ENCODE results near the gene FAM163B.

FAM163B gene

DNA sequence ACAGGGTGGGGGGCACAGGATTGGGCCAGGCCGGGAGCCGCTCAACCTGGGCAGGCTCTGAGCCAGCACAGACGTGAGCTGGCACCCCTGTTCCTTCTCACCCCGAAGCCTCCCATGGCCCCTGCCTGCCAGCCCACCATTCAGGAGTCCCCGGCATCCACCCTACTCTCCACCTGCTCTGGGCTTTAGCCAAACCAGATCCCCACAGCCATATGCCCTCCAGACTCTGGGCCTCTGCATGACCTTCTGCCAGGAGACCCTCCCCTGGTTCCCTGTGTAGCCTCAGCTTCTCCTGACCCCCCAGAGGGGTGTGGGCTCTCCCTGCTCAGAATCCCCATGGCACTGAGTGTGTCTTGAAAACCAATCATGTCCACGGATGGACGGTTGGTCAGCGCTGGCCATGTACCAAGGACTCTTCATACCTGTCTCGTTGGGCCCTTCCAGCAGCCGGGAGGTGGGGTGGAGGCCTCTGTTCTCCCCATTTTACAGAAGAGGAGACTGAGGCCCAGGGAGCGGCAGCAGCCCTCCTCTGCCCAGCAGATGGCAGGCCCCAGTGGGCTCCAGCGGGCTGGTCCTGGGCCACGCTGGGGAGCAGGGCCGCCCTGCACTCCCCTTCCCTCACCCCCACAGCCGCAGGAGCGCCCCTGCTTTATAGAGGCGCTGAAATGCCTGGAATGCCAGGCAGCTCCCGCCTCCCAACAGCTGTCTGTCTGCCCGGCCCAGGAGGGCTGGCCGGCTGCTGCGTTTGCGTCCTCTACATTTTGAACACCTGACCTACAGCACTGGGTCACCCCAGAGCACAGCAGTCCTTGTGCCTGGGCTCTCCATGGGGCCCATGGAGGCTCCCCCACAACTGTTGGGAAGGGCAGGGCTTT, 81.0 kb downstream of the FAM163B start:
- no peaks in the 10 kb centered on the region for H3K36me3 ChIP-seq (ENCODE audit: control insufficient read depth in 2 of 2, insufficient read depth in 1 of 2, low read length in 2 of 2)
- TF ChIP-seq, protein P1, sequence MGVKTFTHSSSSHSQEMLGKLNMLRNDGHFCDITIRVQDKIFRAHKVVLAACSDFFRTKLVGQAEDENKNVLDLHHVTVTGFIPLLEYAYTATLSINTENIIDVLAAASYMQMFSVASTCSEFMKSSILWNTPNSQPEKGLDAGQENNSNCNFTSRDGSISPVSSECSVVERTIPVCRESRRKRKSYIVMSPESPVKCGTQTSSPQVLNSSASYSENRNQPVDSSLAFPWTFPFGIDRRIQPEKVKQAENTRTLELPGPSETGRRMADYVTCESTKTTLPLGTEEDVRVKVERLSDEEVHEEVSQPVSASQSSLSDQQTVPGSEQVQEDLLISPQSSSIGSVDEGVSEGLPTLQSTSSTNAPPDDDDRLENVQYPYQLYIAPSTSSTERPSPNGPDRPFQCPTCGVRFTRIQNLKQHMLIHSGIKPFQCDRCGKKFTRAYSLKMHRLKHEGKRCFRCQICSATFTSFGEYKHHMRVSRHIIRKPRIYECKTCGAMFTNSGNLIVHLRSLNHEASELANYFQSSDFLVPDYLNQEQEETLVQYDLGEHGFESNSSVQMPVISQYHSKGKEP (tag by site-specific recombination; IDR thresholded peaks at IDR 0.05), result no peak
- no peak for TF ChIP-seq ZNF830 (tag by site-specific recombination; IDR thresholded peaks at IDR 0.05; ENCODE audit: low read depth)
- no peak for TF ChIP-seq MYNN (tag by site-specific recombination; IDR thresholded peaks at IDR 0.05; ENCODE audit: borderline replicate concordance)
- TF ChIP-seq ZNF398 (tag by site-specific recombination; IDR thresholded peaks at IDR 0.05), result no peak
- TF ChIP-seq ZNF837 (tag by site-specific recombination; IDR thresholded peaks at IDR 0.05), result no peak
- no peak for TF ChIP-seq ZNF112 (tag by site-specific recombination; IDR thresholded peaks at IDR 0.05)
- TF ChIP-seq ZNF221 (tag by site-specific recombination; IDR thresholded peaks at IDR 0.05; ENCODE audit: borderline replicate concordance), result no peak
- no peak for TF ChIP-seq HOXC10 (CRISPR knock-in tag; IDR thresholded peaks at IDR 0.05)
- no peak for TF ChIP-seq OVOL3 (tag by site-specific recombination; IDR thresholded peaks at IDR 0.05)
- TF ChIP-seq, protein P2, sequence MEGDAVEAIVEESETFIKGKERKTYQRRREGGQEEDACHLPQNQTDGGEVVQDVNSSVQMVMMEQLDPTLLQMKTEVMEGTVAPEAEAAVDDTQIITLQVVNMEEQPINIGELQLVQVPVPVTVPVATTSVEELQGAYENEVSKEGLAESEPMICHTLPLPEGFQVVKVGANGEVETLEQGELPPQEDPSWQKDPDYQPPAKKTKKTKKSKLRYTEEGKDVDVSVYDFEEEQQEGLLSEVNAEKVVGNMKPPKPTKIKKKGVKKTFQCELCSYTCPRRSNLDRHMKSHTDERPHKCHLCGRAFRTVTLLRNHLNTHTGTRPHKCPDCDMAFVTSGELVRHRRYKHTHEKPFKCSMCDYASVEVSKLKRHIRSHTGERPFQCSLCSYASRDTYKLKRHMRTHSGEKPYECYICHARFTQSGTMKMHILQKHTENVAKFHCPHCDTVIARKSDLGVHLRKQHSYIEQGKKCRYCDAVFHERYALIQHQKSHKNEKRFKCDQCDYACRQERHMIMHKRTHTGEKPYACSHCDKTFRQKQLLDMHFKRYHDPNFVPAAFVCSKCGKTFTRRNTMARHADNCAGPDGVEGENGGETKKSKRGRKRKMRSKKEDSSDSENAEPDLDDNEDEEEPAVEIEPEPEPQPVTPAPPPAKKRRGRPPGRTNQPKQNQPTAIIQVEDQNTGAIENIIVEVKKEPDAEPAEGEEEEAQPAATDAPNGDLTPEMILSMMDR (tag by site-specific recombination; IDR thresholded peaks at IDR 0.05), result no peak
- TF ChIP-seq ZNF514 (tag by site-specific recombination; IDR thresholded peaks at IDR 0.05), result no peak
- ChIA-PET POLR2A (no interaction called here), CTCF (interaction anchor here (0.7 to 0.9 kb wide), 4 partner anchors 199 to 630 kb away, joined by 3 to 5 read pairs (median 3); no protein-coding TSS in a partner anchor)
- no peaks in the 10 kb centered on the region for H3K4me1 ChIP-seq (ENCODE audit: control insufficient read depth, insufficient read depth, low read length)
- no peaks in the 10 kb centered on the region for H3K9me3 ChIP-seq (ENCODE audit: control insufficient read depth, insufficient read depth, low read depth, low read length)
- no peak overlapping the region for H3K27ac ChIP-seq (ENCODE audit: extremely low read depth, low read depth, low read length)
- no peak overlapping the region for H3K4me3 ChIP-seq (ENCODE audit: low read depth, low read length)

DNA sequence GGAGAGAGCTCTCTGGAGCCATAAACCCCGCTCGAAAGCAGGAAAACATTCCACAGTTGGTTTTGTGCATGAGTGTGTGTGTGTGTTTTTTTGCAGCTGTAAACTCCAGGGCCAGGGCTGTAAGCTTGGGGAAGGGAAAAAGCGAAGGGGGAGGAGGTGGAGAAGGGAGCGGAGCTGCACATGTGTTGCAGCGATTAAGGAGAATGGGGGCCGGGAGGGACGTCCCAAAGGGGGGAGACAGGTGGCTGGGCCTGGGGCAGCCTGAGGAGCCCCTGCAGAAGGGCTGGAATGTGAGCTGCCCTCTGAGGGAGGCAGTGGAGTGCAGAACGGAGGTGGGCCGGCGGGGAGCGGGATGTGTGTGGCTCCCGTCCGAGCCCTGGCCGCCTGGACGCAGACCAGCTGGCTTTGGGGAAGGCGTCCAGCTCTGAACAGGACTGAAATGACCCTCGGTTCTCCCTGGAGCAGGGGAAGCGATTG, 81.7 kb downstream of the FAM163B start:
- TF ChIP-seq ZNF549 (tag by site-specific recombination; IDR thresholded peaks at IDR 0.05), result no peak
- TF ChIP-seq SCRT1 (tag by site-specific recombination; IDR thresholded peaks at IDR 0.05; ENCODE audit: borderline replicate concordance), result peak; percentile 73
- TF ChIP-seq SCRT2 (tag by site-specific recombination; IDR thresholded peaks at IDR 0.05), result peak; percentile 75
- POLR2A ChIA-PET, result no interaction called here
- Histone ChIP-seq H3K4me1 (ENCODE audit: control insufficient read depth, insufficient read depth, low read length) (no peaks in the 10 kb centered on the region), H3K36me3 (ENCODE audit: control insufficient read depth in 2 of 2, insufficient read depth in 1 of 2, low read length in 2 of 2) (no peaks in the 10 kb centered on the region), H3K9me3 (ENCODE audit: control insufficient read depth, insufficient read depth, low read depth, low read length) (no peaks in the 10 kb centered on the region), H3K27ac (ENCODE audit: extremely low read depth, low read depth, low read length) (no peak overlapping the region), H3K4me3 (ENCODE audit: low read depth, low read length) (no peak overlapping the region)
- CTCF ChIA-PET, result interaction anchor here (0.9 to 1.1 kb wide), 2 partner anchors 9 to 467 kb away, joined by 3 read pairs; no protein-coding TSS in a partner anchor
